Uterus (tissue), 2 donors: ENCODE data around the gene PDXP.

Experiments
- CTCF ChIP-seq, 4 experiments: fragments of 200-600 bp in 2 of 4; fragments of 450-650 bp in 2 of 4; sonication (generic) in 2 of 4; IDR thresholded peaks; one replicate each; pipeline ENCODE4 v1.5.1; 2016 to 2019; ENCODE audit warnings: antibody characterized with exemption in 4 of 4, mild to moderate bottlenecking in 2 of 4, moderate library complexity in 1 of 4
- POLR2A ChIP-seq, 2 donors: fragments of 450-650 bp; IDR thresholded peaks; one replicate each; pipeline ENCODE4 v1.6.1; 2016; ENCODE audit warnings: antibody characterized with exemption in 2 of 2, mild to moderate bottlenecking in 1 of 2, moderate library complexity in 1 of 2

- no peak for TF ChIP-seq CTCF (IDR thresholded peaks at IDR 0.05)
- TF ChIP-seq POLR2A (IDR thresholded peaks at IDR 0.05), result no peak
These were observed 29.7 kb upstream of the PDXP start for GRCh38 chr22:37628830-37629229.
